GM19438 (cell line): ENCODE data around the gene STEAP1B.
"Not testable (repeated sequence)": the region's sequence is repeated elsewhere in the genome, so short reads cannot be mapped to it uniquely, and the experiment has no call there.

Experiments
- ATAC-seq: cut with Tn5 transposase; IDR thresholded peaks from one replicate; pipeline ENCODE4 v1.9.1; 2021; ENCODE audit warnings: low read depth; ENCODE audit not compliant: unreplicated experiment

STEAP1B gene

DNA sequence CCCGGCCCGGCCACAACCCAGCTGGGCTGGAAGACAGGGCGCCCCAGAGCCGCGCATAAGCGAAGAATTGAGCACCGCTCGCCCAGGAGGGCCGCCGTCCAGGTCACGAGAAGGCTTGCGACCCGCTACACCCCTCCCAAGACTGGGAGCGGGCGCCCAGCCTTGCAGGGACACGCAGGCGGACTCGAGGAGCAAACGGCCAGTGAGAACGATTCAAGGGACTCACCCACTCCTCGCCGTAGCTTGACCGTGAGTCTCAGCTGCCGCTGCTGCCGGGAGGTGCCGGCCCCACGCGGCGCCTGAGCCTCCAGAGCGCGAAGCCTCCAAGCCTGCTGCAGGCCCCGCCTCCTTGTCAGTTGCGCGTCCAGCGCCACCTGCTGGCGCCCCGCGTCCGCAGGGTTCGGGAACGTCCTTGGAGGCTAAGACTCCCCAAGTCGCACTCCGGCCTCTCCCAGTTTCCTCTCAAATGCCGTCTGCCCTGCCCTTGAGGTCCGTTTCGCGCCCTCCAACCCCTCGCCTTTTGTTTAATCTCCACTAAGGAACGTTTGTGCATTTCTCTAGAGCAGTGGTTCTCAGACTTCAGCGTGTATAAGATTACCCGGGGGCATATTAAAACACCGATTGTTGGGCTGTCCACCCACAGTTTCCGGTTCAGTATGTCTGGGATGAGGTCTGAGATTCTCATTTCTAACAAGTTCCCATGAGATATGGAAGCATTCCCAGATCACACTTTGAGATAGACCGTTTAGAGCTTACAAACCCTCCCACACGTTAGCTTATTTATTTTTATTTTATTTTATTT is at the start of gene STEAP1B:
TSS of gene STEAP1B (minus strand) at position 301 of the 802 bp plus-strand sequence. CDS start 5,333 bp downstream, outside the sequence.
- ATAC-seq, result peak; percentile 93

- no peak for ATAC-seq
Measured at GRCh38 chr7:22549051-22549450, 49.1 kb upstream of the STEAP1B start.

DNA sequence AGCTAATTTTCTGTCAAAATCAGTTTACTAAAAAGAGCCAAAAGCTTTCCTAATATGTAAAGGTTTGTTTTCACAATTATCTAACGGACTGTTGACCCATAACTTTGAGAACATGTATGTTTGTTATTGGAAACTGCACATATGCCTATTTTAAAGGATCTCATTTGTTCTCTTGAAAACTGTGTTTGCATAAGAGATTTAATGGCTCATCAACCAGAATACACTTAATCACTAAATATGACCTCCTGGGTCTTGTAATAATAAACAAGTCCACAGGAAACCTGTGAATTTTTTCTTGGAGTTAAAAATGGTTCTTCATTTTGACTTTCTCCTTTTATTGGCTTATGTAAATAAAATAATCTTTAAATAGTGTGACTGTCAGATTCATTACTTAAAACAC is 48.3 kb upstream of the STEAP1B start:
- ATAC-seq, result no peak

GRCh38 chr7:22546769-22547168 is 46.8 kb upstream of the STEAP1B start:
- ATAC-seq, result no peak

DNA sequence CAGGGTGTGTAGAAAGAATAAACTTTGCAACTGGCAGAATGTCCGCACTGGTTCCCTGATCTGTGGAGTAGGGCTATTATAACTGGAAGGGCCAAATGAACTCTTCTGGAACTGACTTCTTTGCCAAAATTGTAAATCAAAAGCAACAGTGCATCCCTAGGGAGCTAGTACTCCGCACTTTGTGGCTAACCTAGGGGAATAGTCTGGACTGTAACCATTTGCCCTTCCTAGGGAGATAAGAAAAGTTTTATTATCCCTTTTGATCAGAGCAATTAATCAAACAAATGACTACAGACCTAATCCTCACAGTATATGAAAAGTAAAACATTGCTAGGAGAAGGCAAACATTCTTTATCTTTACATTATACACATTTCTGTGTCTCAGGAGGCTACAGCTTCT is 45.5 kb upstream of the STEAP1B start:
- ATAC-seq, result no peak

DNA sequence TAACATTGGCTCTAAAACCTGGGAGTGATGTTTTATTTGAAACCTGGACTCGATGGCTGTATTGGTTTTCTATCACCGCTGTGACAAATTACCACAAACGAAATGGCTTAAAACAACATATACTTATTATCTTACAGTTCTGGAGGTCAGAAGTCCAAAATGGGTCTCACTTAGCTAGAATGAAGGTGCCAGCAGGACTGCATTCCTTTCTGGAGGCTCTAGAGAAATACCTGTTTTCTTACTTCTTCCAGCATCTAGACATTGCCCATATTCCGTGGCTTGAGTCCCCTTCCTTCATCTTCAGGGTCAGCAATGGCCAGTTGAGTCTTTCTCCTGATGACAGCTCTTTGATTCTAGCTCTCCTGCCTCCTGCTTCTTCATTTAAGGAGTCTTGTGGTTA is 44.3 kb upstream of the STEAP1B start:
- ATAC-seq, result no peak

DNA sequence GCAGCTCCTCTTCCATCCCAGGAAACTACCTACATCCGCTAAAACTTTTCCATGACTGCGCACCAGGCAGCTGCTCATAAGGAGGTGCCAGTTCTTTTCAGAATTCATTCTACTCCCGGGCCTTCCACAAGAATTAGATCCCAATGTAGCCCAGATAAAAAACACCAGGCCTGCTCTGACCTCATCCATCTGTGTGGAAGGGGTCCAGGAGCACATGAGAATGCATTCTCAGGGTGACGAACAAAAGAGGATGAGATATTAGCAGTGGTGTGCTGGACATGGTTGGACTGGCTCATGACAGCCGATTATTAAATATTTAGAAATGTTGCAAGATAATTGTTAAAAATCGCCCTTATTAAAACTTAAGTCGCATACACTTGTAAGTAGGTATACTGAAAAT is 43.2 kb upstream of the STEAP1B start:
- ATAC-seq, result no peak

GRCh38 chr7:22542669-22543068 is 42.7 kb upstream of the STEAP1B start:
- no peak for ATAC-seq

- no peak for ATAC-seq
Measured at GRCh38 chr7:22542254-22542653, 42.3 kb upstream of the STEAP1B start.

GRCh38 chr7:22541789-22542188 is 41.8 kb upstream of the STEAP1B start:
- ATAC-seq, result no peak

DNA sequence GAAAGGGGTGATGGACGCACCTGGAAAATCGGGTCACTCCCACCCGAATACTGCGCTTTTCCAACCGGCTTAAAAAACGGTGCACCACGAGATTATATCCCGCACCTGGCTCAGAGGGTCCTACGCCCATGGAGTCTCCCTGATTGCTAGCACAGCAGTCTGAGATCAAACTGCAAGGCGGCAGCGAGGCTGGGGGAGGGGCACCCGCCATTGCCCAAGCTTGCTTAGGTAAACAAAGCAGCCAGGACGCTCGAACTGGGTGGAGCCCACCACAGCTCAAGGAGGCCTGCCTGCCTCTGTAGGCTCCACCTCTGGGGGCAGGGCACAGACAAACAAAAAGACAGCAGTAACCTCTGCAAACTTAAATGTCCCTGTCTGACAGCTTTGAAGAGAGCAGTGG is 28.5 kb upstream of the STEAP1B start:
- ATAC-seq, result not testable (repeated sequence)

GRCh38 chr7:22524353-22524947 is 24.5 kb upstream of the STEAP1B start:
- not testable (repeated sequence) for ATAC-seq

GRCh38 chr7:22523478-22524352 is 23.7 kb upstream of the STEAP1B start:
- not testable (repeated sequence) for ATAC-seq

DNA sequence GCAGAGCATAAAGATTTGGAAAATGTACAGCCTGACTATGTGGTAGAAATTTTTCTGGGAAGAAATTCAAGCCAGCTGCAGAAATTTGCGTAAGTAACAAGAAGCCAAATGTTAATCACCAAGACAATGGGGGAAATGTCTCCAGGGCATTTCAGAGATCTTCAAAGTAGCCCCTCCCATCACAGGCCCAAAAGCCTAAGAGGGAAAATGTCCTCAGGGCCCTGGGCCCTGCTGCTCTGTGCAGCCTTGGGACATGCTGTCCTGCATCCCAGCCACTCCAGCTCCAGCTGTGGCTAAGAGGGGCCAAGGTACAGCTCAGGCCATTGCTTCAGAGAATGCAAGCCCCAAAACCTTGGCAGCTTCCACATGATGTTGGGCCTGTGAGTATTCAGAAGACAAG is 19.6 kb upstream of the STEAP1B start:
- ATAC-seq, result not testable (repeated sequence)

- not testable (repeated sequence) for ATAC-seq
Measured at GRCh38 chr7:22516950-22517349, 17.0 kb upstream of the STEAP1B start.

DNA sequence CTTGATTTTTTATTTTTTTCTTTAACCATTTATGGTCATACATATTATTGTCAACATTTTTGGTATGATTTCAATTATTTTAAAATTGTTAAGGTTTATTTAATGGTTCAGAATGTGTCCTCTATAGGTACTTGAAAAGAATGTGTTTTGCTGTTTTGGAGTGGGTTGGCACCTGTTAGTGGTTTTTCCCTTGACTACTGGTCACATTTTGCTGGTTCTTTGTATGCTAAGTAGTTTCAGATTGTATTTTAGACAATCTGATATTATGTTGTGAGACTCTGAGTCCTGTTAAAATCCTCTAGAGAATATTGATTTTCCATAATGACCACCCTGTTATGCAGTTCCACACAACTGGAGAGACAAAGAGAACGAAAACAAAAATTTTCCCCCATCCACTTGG is 15.0 kb upstream of the STEAP1B start:
- ATAC-seq, result not testable (repeated sequence)

- not testable (repeated sequence) for ATAC-seq
Measured at GRCh38 chr7:22507320-22507719, 7.3 kb upstream of the STEAP1B start.

DNA sequence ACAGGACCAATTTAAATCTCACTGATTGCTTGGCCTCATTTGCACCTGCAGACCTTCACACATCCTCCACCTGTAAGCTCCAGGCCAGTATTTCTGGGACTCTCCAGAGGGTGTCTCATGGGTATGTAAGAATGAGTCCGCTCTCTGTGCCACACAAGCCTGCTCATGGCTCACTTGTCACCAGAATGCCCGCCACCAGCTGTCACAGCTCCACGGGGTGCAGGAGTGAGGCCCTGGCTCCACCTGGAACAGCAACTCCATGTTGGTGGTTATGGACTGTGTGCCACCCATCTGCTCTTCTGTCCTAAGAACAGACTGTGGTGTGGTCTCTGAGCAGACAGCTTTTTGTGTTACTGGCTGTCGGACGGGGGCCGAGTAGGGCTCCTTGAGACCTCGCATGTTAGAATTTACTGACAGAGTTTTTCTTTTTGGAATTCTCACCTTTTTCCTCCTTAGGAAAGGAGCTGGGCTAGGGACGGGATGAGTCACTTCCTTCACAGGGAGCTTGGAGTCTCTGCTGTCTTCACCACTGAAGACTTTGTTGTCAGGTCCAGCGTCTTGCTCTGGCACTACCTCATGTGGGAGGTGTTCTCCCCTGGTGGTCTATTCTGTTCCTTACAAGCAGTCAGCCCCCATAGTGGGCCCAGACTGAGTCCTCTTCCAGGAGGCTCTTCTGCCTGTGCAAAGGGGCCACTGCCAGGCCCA is 6.5 kb upstream of the STEAP1B start:
- ATAC-seq, result not testable (repeated sequence)

GRCh38 chr7:22504519-22504918 is 4.5 kb upstream of the STEAP1B start:
- ATAC-seq, result not testable (repeated sequence)

DNA sequence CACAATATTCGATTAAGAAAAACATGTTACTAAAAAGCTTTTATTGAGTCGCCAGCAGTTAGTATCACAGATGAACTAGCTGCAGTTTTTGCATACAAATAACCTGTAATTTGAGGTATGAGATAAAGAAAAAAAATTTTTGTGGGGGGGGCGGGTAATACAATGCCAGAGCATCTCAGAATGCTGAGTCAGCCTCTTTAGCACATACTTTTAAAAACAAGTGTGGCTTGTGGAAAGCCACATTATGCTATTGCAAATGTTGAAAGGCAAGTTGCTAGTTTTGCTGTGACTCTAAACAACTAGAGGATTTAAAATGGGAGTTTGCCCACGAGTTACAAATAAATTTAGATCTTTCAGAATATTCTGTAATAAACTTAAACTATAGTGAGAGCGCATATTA is 2.1 kb upstream of the STEAP1B start:
- ATAC-seq, result not testable (repeated sequence)
